SK-N-SH treated with all-trans-retinoic acid at 6 μM for 48 hours (cell line): ENCODE data around the gene PEX11G.

ENCODE experiments used
- ARNTL ChIP-seq: fragments of 450-650 bp; formaldehyde crosslinking; IDR thresholded peaks from 2 replicates; pipeline ENCODE4 v1.5.0; 2020; ENCODE audit warnings: low read depth, mild to moderate bottlenecking, moderate library complexity, borderline replicate concordance
- CREB5 ChIP-seq: fragments of 250-450 bp; sonication (Bioruptor Pico); IDR thresholded peaks from 2 replicates; pipeline ENCODE4 v1.5.1; 2020; ENCODE audit warnings: low read depth, mild to moderate bottlenecking, moderate library complexity
- CSDC2 ChIP-seq: fragments of 250-450 bp; sonication (Bioruptor Pico); IDR thresholded peaks from 2 replicates; pipeline ENCODE4 v1.5.0; 2020; ENCODE audit warnings: mild to moderate bottlenecking, moderate library complexity
- ISL1 ChIP-seq: fragments of 250-450 bp; sonication (Bioruptor Pico); IDR thresholded peaks from 2 replicates; pipeline ENCODE4 v2.1.2; 2022; ENCODE audit warnings: mild to moderate bottlenecking, moderate library complexity
- OSR1 ChIP-seq: fragments of 250-450 bp; sonication (Bioruptor Pico); IDR thresholded peaks from 2 replicates; pipeline ENCODE4 v1.8.0; 2022; ENCODE audit warnings: moderate library complexity, mild to moderate bottlenecking, inconsistent platforms
- RARB ChIP-seq: fragments of 250-450 bp; sonication (Bioruptor Pico); IDR thresholded peaks from 2 replicates; pipeline ENCODE4 v1.8.0; 2021; ENCODE audit warnings: mild to moderate bottlenecking, moderate library complexity
- TCF4 ChIP-seq: fragments of 250-450 bp; sonication (Bioruptor Pico); IDR thresholded peaks from 2 replicates; pipeline ENCODE4 v1.8.0; 2021; ENCODE audit warnings: mild to moderate bottlenecking, moderate library complexity, borderline replicate concordance
- TOX ChIP-seq: fragments of 250-450 bp; sonication (Bioruptor Pico); IDR thresholded peaks from 2 replicates; pipeline ENCODE4 v1.8.0; 2021; ENCODE audit warnings: mild to moderate bottlenecking, moderate library complexity, borderline replicate concordance
- ZFP30 ChIP-seq: fragments of 450-650 bp; formaldehyde crosslinking; IDR thresholded peaks from 2 replicates; pipeline ENCODE4 v1.5.0; 2022; ENCODE audit warnings: mild to moderate bottlenecking, moderate library complexity
- ZNF565 ChIP-seq: fragments of 450-650 bp; formaldehyde crosslinking; conservative IDR thresholded peaks from 2 replicates; pipeline ENCODE4 v1.5.0; 2020; ENCODE audit warnings: low read depth, mild to moderate bottlenecking, moderate library complexity
- TF ChIP-seq, protein P1 (sequence below): fragments of 250-450 bp; sonication (Bioruptor Pico); IDR thresholded peaks from 2 replicates; pipeline ENCODE4 v1.8.0; 2020; ENCODE audit warnings: mild to moderate bottlenecking, moderate library complexity, borderline replicate concordance
- TF ChIP-seq, protein P2 (sequence below): fragments of 250-450 bp; sonication (Bioruptor Pico); IDR thresholded peaks from 2 replicates; pipeline ENCODE4 v1.5.1; 2021; ENCODE audit warnings: mild to moderate bottlenecking, moderate library complexity

DNA sequence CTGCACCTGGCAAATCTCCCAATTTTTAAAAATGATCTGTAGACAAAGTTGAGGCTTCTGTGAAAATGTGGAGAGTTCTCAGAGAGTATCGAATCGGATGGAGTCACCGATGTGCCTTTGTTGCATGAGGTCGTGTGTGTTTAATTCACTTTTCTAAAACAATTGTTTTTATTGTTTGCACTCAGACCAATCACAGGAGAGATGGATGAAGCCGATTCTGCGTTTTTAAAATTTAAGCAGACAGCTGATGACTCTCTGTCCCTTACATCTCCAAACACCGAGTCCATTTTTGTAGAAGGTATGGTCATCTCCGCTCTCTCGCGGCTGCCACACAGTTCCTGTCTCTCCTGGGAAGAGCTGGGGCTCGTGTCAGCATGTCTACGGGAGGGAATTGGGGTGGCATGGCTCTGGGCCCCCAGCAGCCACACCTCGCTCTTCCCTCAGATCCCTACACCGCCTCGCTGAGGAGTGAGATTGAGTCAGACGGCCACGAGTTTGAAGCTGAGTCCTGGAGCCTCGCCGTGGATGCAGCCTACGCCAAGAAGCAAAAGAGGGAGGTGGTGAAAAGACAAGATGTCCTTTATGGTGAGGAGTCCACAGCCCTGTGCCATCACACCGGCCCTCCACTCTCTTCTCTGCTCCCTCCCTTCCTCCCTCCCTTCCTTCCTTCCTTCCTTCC is 47.2 kb downstream of the PEX11G start:
- TF ChIP-seq CSDC2 (CRISPR knock-in tag) (no peak), OSR1 (CRISPR knock-in tag) (no peak), ARNTL (CRISPR knock-in tag) (no peak), ISL1 (CRISPR knock-in tag) (no peak), RARB (no peak), ZFP30 (no peak), TCF4 (CRISPR knock-in tag) (no peak), ZNF565 (no peak), TOX (CRISPR knock-in tag) (no peak), CREB5 (CRISPR knock-in tag) (no peak)
- TF ChIP-seq, protein P1, sequence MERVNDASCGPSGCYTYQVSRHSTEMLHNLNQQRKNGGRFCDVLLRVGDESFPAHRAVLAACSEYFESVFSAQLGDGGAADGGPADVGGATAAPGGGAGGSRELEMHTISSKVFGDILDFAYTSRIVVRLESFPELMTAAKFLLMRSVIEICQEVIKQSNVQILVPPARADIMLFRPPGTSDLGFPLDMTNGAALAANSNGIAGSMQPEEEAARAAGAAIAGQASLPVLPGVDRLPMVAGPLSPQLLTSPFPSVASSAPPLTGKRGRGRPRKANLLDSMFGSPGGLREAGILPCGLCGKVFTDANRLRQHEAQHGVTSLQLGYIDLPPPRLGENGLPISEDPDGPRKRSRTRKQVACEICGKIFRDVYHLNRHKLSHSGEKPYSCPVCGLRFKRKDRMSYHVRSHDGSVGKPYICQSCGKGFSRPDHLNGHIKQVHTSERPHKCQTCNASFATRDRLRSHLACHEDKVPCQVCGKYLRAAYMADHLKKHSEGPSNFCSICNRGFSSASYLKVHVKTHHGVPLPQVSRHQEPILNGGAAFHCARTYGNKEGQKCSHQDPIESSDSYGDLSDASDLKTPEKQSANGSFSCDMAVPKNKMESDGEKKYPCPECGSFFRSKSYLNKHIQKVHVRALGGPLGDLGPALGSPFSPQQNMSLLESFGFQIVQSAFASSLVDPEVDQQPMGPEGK (CRISPR knock-in tag) = no peak
- TF ChIP-seq, protein P2, sequence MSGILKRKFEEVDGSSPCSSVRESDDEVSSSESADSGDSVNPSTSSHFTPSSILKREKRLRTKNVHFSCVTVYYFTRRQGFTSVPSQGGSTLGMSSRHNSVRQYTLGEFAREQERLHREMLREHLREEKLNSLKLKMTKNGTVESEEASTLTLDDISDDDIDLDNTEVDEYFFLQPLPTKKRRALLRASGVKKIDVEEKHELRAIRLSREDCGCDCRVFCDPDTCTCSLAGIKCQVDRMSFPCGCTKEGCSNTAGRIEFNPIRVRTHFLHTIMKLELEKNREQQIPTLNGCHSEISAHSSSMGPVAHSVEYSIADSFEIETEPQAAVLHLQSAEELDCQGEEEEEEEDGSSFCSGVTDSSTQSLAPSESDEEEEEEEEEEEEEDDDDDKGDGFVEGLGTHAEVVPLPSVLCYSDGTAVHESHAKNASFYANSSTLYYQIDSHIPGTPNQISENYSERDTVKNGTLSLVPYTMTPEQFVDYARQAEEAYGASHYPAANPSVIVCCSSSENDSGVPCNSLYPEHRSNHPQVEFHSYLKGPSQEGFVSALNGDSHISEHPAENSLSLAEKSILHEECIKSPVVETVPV (CRISPR knock-in tag) = no peak
